ENCODE measurements around the gene SMC6. TPM values are rescaled to one million over a fixed set of nuclear protein-coding genes. Genes with fewer than 3 reads are reported as not detected.

Gene SMC6
- total RNA-seq, 1 experiment from 2014 or later, result 44.2 TPM

- Histone ChIP-seq H3K4me2 (ENCODE audit: low read depth, low read length, poor library complexity, severe bottlenecking) (no peak overlapping the region), H3K27ac (ENCODE audit: low read length) (0 out of 2 replicates have a peak overlapping the region, but pooled peaks have one; percentile 36), H2AFZ (ENCODE audit: low read length) (peak overlapping the region; percentile 17; the same call in 1 of the 2 replicates), H3K9me3 (ENCODE audit: low read length) (no peaks in the 10 kb centered on the region), H3K4me1 (ENCODE audit: low read length) (no peaks in the 10 kb centered on the region), H4K20me1 (ENCODE audit: insufficient read depth, low read depth, low read length) (no peaks in the 10 kb centered on the region), H3K9me2 (replicated peaks; ENCODE audit: insufficient read depth, low read length) (no peaks in the 10 kb centered on the region), H3K79me2 (ENCODE audit: low read length) (no peaks in the 10 kb centered on the region), H3K4me3 (ENCODE audit: low read length) (no peak overlapping the region), H3K9ac (ENCODE audit: low read length) (no peak overlapping the region), H3K27me3 (ENCODE audit: low read length) (no peaks in the 10 kb centered on the region), H3K36me3 (ENCODE audit: insufficient read depth, low read length) (peaks cover 27% of the 10 kb centered on the region; the same call in 1 of the 2 replicates)
- no peak for DNase-seq
Measured at GRCh38 chr2:17672583-17673317, 80.9 kb downstream of the SMC6 start.

DNA sequence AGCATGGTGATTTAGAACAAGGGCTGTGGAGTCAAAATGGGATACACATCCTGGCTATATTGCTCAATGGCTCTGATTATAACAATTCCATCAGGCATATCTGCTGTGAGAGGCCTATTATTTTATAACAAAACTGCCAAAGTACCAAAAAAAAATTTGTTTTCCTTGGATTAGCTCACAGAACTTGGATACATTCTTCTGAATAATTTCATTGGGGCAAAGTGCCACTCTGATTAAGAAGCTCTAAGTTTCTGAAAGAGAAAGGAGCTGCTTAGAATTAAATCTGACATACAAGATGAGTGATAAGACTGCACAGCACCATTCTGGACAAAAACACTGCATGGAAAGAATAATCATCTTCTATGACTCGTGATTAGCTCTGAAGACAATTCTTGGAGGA is 85.7 kb downstream of the SMC6 start:
- H4K20me1 ChIP-seq (ENCODE audit: insufficient read depth, low read depth, low read length), result no peaks in the 10 kb centered on the region
- DNase-seq, result no peak
- no peaks in the 10 kb centered on the region for H3K27me3 ChIP-seq (ENCODE audit: low read length)
- peaks cover 22% of the 10 kb centered on the region; the same call in 1 of the 2 replicates for H3K36me3 ChIP-seq (ENCODE audit: insufficient read depth, low read length)
- H3K9me2 ChIP-seq (replicated peaks; ENCODE audit: insufficient read depth, low read length), result no peaks in the 10 kb centered on the region
- no peak overlapping the region for H3K27ac ChIP-seq (ENCODE audit: low read length)
- no peaks in the 10 kb centered on the region for H3K9me3 ChIP-seq (ENCODE audit: low read length)
- H3K79me2 ChIP-seq (ENCODE audit: low read length), result no peaks in the 10 kb centered on the region
- no peaks in the 10 kb centered on the region for H3K4me1 ChIP-seq (ENCODE audit: low read length)
- no peak overlapping the region for H2AFZ ChIP-seq (ENCODE audit: low read length)
- H3K9ac ChIP-seq (ENCODE audit: low read length), result no peak overlapping the region
- H3K4me3 ChIP-seq (ENCODE audit: low read length), result no peak overlapping the region
- H3K4me2 ChIP-seq (ENCODE audit: low read depth, low read length, poor library complexity, severe bottlenecking), result no peak overlapping the region

DNA sequence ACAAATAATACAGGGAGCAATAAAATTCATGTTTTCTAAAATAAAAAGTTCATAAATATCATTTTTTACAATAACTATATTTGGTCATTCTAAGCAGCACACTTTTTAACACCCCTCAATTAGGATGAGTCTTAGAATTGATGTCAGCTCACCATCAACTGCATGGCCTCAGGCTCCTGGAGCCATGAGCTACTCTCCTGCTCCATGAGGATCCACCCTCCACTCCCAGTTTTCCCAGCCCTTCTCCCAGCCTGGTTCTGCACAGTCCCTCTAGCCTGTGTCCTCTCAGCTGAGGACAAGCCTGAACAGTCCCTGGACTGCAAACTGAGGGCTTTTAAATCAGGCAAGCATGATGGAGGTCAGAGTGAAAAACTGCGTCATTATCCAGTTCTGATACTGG is 89.1 kb downstream of the SMC6 start:
- no peaks in the 10 kb centered on the region for H3K9me2 ChIP-seq (replicated peaks; ENCODE audit: insufficient read depth, low read length)
- H3K36me3 ChIP-seq (ENCODE audit: insufficient read depth, low read length), result peaks cover 17% of the 10 kb centered on the region; the same call in 1 of the 2 replicates
- no peak overlapping the region for H2AFZ ChIP-seq (ENCODE audit: low read length)
- no peak overlapping the region for H3K9ac ChIP-seq (ENCODE audit: low read length)
- H3K4me3 ChIP-seq (ENCODE audit: low read length), result no peak overlapping the region
- no peak overlapping the region for H3K27ac ChIP-seq (ENCODE audit: low read length)
- H3K4me2 ChIP-seq (ENCODE audit: low read depth, low read length, poor library complexity, severe bottlenecking), result no peak overlapping the region
- H3K4me1 ChIP-seq (ENCODE audit: low read length), result no peaks in the 10 kb centered on the region
- H4K20me1 ChIP-seq (ENCODE audit: insufficient read depth, low read depth, low read length), result no peaks in the 10 kb centered on the region
- no peaks in the 10 kb centered on the region for H3K79me2 ChIP-seq (ENCODE audit: low read length)
- DNase-seq, result no peak
- H3K27me3 ChIP-seq (ENCODE audit: low read length), result no peaks in the 10 kb centered on the region
- H3K9me3 ChIP-seq (ENCODE audit: low read length), result no peaks in the 10 kb centered on the region

- no peak overlapping the region for H3K9ac ChIP-seq (ENCODE audit: low read length)
- H3K9me2 ChIP-seq (replicated peaks; ENCODE audit: insufficient read depth, low read length), result no peaks in the 10 kb centered on the region
- peaks cover 16% of the 10 kb centered on the region; the same call in 1 of the 2 replicates for H3K36me3 ChIP-seq (ENCODE audit: insufficient read depth, low read length)
- no peaks in the 10 kb centered on the region for H4K20me1 ChIP-seq (ENCODE audit: insufficient read depth, low read depth, low read length)
- DNase-seq, result no peak
- peaks cover under 1% of the 10 kb centered on the region for H3K4me1 ChIP-seq (ENCODE audit: low read length)
- no peaks in the 10 kb centered on the region for H3K9me3 ChIP-seq (ENCODE audit: low read length)
- H3K27me3 ChIP-seq (ENCODE audit: low read length), result no peaks in the 10 kb centered on the region
- no peak overlapping the region for H2AFZ ChIP-seq (ENCODE audit: low read length)
- H3K4me3 ChIP-seq (ENCODE audit: low read length), result no peak overlapping the region
- H3K27ac ChIP-seq (ENCODE audit: low read length), result no peak overlapping the region
- no peaks in the 10 kb centered on the region for H3K79me2 ChIP-seq (ENCODE audit: low read length)
- no peak overlapping the region for H3K4me2 ChIP-seq (ENCODE audit: low read depth, low read length, poor library complexity, severe bottlenecking)
Measured at GRCh38 chr2:17662723-17663122, 90.9 kb downstream of the SMC6 start.

DNA sequence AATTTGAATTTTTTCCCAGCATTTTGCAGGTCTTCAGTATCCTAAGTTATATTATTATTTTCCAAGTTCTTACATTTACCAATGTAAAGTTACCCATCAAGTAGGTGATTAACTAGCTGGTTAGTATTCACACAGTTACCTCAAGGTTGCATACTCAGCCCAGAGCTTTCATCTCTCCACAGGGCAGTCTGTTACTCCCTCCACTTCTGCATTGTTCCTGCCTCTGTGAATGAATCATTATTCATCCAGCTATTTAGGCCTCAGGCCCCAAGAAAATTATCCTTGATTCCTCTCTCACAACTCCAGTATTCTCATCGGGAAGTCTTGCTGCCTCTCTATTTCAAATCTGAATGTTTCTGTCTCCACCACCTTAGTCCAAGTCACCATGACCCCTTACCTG is 92.2 kb downstream of the SMC6 start:
- H3K9ac ChIP-seq (ENCODE audit: low read length), result no peak overlapping the region
- H3K36me3 ChIP-seq (ENCODE audit: insufficient read depth, low read length), result peaks cover 16% of the 10 kb centered on the region; the same call in 1 of the 2 replicates
- no peaks in the 10 kb centered on the region for H3K9me3 ChIP-seq (ENCODE audit: low read length)
- no peaks in the 10 kb centered on the region for H3K27me3 ChIP-seq (ENCODE audit: low read length)
- H3K4me2 ChIP-seq (ENCODE audit: low read depth, low read length, poor library complexity, severe bottlenecking), result no peak overlapping the region
- H3K9me2 ChIP-seq (replicated peaks; ENCODE audit: insufficient read depth, low read length), result no peaks in the 10 kb centered on the region
- no peaks in the 10 kb centered on the region for H3K79me2 ChIP-seq (ENCODE audit: low read length)
- no peak for DNase-seq
- H3K4me1 ChIP-seq (ENCODE audit: low read length), result peaks cover 13% of the 10 kb centered on the region
- no peak overlapping the region for H3K4me3 ChIP-seq (ENCODE audit: low read length)
- no peak overlapping the region for H2AFZ ChIP-seq (ENCODE audit: low read length)
- no peaks in the 10 kb centered on the region for H4K20me1 ChIP-seq (ENCODE audit: insufficient read depth, low read depth, low read length)
- no peak overlapping the region for H3K27ac ChIP-seq (ENCODE audit: low read length)

GRCh38 chr2:17660219-17660618 is 93.4 kb downstream of the SMC6 start:
- Histone ChIP-seq H3K27ac (ENCODE audit: low read length) (no peak overlapping the region), H3K4me2 (ENCODE audit: low read depth, low read length, poor library complexity, severe bottlenecking) (no peak overlapping the region), H3K4me1 (ENCODE audit: low read length) (peaks cover 24% of the 10 kb centered on the region), H3K9me2 (replicated peaks; ENCODE audit: insufficient read depth, low read length) (no peaks in the 10 kb centered on the region), H3K4me3 (ENCODE audit: low read length) (no peak overlapping the region), H3K79me2 (ENCODE audit: low read length) (no peaks in the 10 kb centered on the region), H3K9me3 (ENCODE audit: low read length) (no peaks in the 10 kb centered on the region), H3K36me3 (ENCODE audit: insufficient read depth, low read length) (peaks cover 10% of the 10 kb centered on the region; the same call in 1 of the 2 replicates), H3K9ac (ENCODE audit: low read length) (no peak overlapping the region), H2AFZ (ENCODE audit: low read length) (no peak overlapping the region), H3K27me3 (ENCODE audit: low read length) (no peaks in the 10 kb centered on the region), H4K20me1 (ENCODE audit: insufficient read depth, low read depth, low read length) (no peaks in the 10 kb centered on the region)
- DNase-seq, result no peak

DNA sequence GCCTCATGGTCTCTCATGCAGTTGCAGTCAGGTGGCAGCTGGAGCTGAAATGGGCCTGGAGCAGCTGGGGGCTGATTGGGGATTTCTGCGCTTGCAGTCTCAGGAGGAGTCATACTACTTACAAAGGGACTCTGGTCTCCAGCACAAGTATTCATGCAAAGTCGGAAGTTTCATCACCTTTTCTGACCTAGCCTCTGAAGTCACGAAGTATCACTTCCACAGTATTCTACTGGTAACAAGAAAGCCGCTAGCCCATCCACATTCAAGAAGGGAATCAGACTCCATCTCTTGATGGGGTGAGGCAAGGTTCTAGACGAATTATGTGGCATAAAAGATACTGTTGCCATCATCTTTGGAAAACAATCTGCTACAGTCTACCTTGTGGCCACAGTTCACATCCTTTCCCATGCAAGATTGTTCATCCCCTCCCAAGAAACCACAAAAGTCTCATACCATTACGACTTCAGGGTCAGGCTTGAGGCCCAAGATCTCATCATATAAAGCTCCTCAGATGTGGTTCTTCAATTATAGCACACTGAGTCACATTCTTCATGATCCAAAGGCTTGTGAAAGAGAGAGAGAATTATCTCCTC is 95.3 kb downstream of the SMC6 start:
- no peak overlapping the region for H3K4me2 ChIP-seq (ENCODE audit: low read depth, low read length, poor library complexity, severe bottlenecking)
- H3K9me2 ChIP-seq (replicated peaks; ENCODE audit: insufficient read depth, low read length), result no peaks in the 10 kb centered on the region
- no peak for DNase-seq
- H4K20me1 ChIP-seq (ENCODE audit: insufficient read depth, low read depth, low read length), result no peaks in the 10 kb centered on the region
- peaks cover 5% of the 10 kb centered on the region; the same call in 1 of the 2 replicates for H3K36me3 ChIP-seq (ENCODE audit: insufficient read depth, low read length)
- no peaks in the 10 kb centered on the region for H3K9me3 ChIP-seq (ENCODE audit: low read length)
- H2AFZ ChIP-seq (ENCODE audit: low read length), result no peak overlapping the region
- H3K27ac ChIP-seq (ENCODE audit: low read length), result no peak overlapping the region
- H3K4me3 ChIP-seq (ENCODE audit: low read length), result no peak overlapping the region
- peaks cover 24% of the 10 kb centered on the region for H3K4me1 ChIP-seq (ENCODE audit: low read length)
- H3K9ac ChIP-seq (ENCODE audit: low read length), result no peak overlapping the region
- H3K79me2 ChIP-seq (ENCODE audit: low read length), result no peaks in the 10 kb centered on the region
- H3K27me3 ChIP-seq (ENCODE audit: low read length), result no peaks in the 10 kb centered on the region

DNA sequence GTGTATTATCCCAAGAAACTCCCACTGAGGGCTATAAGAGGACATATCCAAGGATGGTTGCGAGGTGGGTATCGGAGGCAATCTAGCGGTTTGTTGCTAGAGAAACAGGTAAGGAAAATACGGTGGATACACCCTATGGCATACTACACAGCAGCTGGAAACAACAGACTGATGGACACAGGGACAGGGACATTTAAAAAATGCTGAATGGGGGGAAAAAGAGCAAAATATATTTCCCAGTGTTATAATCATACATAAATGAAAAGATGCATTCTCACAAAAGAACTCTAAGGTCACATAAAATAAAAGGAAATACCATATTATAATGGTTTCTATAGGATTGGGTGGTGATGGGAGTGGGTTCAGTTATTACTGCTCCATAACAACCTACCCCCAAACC is 95.9 kb downstream of the SMC6 start:
- no peak overlapping the region for H3K9ac ChIP-seq (ENCODE audit: low read length)
- H3K4me3 ChIP-seq (ENCODE audit: low read length), result no peak overlapping the region
- no peaks in the 10 kb centered on the region for H3K9me3 ChIP-seq (ENCODE audit: low read length)

More for the DNA sequence above, 95.9 kb downstream of the SMC6 start:
- H3K4me1 ChIP-seq (ENCODE audit: low read length), result peaks cover 24% of the 10 kb centered on the region
- no peaks in the 10 kb centered on the region for H3K36me3 ChIP-seq (ENCODE audit: insufficient read depth, low read length)
- H4K20me1 ChIP-seq (ENCODE audit: insufficient read depth, low read depth, low read length), result no peaks in the 10 kb centered on the region
- H3K4me2 ChIP-seq (ENCODE audit: low read depth, low read length, poor library complexity, severe bottlenecking), result no peak overlapping the region
- DNase-seq, result no peak
- H3K27ac ChIP-seq (ENCODE audit: low read length), result no peak overlapping the region
- no peak overlapping the region for H2AFZ ChIP-seq (ENCODE audit: low read length)
- no peaks in the 10 kb centered on the region for H3K79me2 ChIP-seq (ENCODE audit: low read length)
- H3K27me3 ChIP-seq (ENCODE audit: low read length), result no peaks in the 10 kb centered on the region
- H3K9me2 ChIP-seq (replicated peaks; ENCODE audit: insufficient read depth, low read length), result no peaks in the 10 kb centered on the region
